ENCODE data around the gene TAB2.

TAB2 gene

DNA sequence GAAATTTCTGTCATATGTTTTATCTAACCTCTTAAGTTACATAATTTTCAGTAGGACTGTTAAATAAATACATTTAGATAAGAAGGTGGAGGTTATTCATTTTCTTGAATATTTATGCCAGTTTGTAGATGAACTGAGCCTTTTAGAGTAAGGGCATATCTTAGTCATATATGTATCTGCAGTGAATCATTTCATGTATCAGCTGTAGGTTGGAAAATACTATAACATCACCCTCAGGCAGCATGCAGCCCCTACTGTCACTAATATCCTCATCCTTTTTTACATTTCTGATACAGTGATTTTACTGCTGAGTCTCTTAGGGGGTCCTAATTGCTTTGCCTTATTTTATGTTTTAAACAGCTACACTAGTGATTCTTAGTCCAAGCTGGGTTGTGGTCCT is 63.0 kb downstream of the TAB2 start:
- peak; percentile 50 for DNase-seq

DNA sequence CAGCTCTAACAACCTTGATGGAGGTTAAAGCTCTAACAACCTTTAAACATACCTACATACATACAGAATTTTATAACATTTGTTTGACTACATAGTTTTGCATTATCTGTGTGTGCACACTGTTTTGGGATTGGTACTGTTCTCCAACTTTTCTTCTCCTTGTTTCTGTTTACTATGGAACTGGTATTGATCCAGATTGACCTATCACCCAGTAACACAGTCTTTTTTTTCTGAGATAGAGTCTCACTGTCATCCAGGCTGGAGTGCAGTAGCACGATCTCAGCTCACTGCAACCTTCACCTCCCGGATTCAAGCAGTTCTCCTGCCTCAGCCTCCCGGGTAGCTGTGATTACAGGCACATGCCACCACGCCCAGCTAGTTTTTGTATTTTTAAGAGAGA is 65.9 kb downstream of the TAB2 start:
- no peak for DNase-seq

DNA sequence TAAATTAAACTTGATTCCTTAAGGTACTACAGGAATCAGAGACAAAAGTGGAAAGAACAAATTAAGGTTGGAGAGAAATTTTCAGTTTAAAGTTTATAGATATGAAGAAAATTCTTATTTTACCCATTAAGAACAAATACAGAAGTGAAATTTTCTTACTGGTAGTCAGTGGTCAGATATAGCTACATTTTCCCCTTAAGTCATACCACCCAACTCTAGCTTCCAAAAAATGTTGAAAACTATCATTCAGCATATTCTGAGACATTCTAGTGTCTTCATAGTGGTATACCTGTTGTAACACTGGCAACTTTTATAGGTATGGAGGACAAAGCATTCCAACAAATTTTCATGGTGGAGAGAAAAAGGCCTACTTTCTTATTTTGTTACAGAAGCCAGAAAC is 67.0 kb downstream of the TAB2 start:
- DNase-seq, result no peak

DNA sequence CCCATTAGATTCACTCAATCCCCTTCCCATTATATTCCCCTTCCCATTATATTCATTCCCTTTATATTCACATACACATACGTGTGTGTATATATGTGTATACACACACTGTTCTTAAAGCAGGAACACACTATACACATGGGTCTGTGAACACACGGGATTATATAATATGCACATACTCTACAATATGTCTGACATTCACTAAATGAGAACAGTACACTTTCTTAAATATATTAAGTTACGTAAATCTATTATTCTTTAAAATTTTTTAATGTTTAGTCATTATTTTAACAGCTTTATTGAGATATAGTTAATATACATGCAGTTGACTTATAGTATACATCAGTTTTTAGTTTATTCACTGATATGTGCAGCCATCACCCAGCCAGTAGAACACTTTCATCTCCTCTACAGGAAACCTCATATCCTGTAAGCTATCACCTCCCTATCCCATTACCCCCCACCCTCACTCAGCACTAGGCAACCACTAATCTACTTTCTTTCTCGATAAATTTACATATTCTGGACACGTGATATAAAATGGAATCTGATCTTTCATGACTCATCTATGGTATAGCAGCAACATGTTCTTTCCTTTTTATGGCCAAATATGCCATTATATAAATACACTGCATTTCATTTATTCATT is 68.6 kb downstream of the TAB2 start:
- DNase-seq, result no peak

GRCh38 chr6:149387779-149388512 is 70.4 kb downstream of the TAB2 start:
- DNase-seq, result no peak

- DNase-seq, result no peak
Measured at GRCh38 chr6:149389509-149390297, 72.2 kb downstream of the TAB2 start.

DNA sequence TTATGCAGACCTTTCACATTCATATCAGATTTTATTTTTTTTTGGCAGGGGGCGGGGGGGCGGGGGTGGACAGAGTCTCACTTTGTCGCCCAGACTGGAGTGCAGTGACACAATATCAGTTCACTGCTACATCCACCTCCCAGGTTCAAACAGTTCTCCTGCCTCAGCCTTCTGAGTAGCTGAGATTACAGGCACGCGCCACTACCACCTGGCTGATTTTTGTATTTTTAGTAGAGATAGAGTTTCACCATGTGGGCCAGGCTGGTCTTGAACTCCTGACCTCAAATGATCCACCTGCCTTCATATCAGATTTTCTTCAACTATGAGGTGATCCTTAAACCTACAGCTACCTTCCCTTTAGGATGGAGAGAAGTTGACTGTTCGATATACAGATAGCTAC is 74.6 kb downstream of the TAB2 start:
- no peak for DNase-seq

DNA sequence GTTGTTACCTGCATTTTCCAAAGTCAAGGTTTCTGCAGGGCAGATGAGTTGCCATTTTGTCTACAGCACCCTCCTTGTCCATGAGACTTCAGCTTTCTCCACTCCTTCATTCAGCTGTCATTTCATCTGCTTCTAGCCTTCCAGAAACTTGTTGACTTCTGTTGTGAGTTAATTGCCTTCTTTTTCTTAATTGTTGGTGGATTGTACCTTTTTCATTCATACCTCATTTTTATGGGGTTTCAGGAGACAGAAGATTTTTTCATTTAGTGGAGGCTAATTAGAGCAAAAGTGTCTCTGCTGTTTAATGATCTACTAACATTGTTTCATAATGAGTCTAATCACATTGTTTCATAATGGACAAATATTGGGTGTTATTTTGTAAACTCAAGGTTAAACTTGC is 75.0 kb downstream of the TAB2 start:
- DNase-seq, result no peak

DNA sequence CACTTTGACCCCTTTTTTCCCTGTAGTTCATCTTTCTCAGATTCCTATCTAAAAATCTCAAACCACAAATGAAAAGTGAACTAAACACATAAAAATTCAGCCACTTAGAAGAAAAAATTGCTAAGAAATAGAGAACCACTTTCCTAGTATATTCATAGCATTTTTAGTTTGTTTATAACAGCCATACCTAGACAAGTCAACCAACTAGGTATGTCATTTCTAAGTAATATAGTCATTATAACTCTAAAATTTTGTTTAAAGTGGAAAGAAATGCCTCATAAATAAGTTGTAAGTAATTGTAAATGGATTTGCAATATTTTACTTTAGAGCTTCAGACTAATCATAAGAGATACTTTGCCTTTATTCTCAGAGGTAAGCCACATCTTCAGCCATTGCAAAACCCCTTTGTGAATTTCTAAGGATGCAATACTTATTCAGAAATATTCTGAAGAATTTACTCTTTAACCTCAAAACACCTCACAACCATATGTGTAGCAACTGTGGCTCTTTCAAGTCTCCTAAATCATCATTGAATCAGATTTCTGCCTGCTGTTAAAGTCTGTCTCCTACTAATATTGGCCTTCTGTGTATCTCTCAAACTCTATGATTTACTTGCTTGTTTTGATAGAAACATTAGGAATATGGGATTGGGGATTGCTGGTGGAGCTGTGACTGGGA is 75.6 kb downstream of the TAB2 start:
- no peak for DNase-seq

GRCh38 chr6:149395185-149395584 is 77.7 kb downstream of the TAB2 start:
- no peak for DNase-seq

DNA sequence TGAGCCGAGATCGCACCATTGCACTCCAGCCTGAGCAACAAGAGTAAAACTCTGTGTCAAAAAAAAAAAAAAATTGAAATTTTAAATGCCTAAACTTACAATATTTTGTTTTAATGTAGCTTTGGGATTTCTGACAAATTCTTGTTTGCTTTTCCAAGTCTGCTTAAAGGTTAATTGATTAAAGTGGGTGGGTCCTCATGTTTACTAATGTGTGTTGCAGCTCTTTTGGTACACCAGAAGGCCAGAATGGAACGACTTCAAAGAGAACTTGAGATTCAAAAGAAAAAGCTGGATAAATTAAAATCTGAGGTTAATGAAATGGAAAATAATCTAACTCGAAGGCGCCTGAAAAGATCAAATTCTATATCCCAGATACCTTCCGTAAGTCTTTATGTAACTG is 79.9 kb downstream of the TAB2 start:
- no peak for DNase-seq

GRCh38 chr6:149400050-149400449 is 82.5 kb downstream of the TAB2 start, which contains the start of gene SUMO4:
TSS of gene SUMO4 (plus strand) at chr6:149400262. CDS start at chr6:149400392, 130 bp downstream.
- no peak for DNase-seq

DNA sequence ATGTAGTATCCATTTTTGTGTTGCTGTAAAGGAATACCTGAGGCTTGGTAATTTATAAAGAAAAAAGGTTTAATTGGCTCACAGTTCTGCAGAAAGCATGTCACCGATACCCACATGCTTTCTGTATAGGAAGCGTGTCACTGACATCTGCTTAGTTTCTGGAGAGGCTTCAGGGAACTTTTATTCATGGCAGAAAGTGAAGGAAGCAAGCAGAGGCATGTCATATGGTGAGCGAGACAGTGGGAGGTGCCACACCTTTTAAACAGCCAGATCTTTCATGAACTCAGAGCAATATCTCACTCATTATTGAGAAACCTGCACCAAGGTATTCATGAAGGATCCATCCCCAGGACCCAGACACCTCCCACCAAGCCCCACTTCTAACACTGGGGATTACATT is 86.0 kb downstream of the TAB2 start:
- DNase-seq, result no peak

DNA sequence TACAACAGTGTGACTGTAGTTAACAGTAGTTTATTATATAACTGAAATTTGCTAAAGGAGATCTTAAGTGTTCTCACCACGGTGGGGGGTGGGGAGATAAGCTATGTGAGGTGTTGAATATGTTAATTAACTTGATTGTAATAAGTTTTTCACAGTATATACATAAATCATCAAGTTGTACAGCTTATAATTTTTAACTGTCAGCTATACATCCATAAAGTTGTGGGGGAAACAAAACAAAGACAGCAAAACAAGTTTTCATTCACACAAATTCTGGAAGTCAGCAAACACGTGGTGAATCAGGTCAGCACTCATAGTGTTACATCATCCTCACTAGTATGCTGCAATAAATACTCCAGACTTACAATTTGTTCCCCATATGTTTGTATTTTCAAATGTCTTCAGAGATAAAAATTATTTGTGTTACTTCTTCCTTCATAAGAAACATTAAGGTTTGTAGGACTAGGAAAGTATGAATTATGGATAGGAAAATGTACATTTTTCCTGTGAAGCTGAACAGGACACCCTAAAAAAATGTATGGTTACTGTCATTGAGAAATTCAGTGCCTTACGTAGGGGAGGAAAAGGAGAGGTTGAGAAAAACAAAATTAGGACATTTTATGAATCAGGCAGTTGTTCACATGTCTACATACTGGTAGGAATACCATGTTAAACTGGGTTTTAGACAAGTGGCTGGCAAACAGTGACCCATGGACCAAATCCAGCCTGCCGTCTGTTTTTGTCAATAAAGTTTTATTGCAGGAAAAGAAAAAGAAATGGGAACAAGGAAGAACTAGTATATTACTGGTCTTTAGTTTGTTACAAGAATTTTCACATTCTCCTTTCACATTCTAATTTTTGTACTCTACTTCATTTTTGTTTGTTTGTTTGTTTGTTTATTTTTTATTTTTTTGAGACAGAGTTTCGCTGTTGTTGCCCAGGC is 88.6 kb downstream of the TAB2 start:
- DNase-seq, result no peak

DNA sequence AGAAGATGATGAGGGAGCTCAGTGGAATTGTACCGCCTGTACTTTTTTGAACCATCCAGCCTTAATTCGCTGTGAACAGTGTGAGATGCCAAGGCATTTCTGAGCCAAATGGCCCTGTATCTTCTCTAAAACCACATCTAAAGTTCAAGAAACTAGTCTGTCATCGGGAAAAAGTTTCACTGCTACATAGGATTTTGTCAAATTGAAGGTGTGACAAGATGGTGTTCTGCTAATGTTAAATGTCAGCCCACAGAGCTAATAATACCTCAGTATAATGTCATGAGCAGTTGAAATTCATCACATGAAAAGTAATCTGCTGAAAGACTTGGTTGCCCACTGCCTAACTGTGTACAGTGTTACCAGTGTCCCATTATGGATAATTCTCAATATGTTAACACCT is 92.1 kb downstream of the TAB2 start:
- no peak for DNase-seq

GRCh38 chr6:149410557-149410956 is 93.0 kb downstream of the TAB2 start:
- no peak for DNase-seq

GRCh38 chr6:149414009-149414408 is 96.5 kb downstream of the TAB2 start:
- no peak for DNase-seq

- no peak for DNase-seq
Measured at GRCh38 chr6:149414821-149415220, 97.3 kb downstream of the TAB2 start.

GRCh38 chr6:149419696-149420404 is 102.3 kb downstream of the TAB2 start:
- no peak for DNase-seq

GRCh38 chr6:149421132-149421531 is 103.6 kb downstream of the TAB2 start:
- no peak for DNase-seq

- DNase-seq, result no peak
Measured at GRCh38 chr6:149422581-149422980, 105.1 kb downstream of the TAB2 start.
